Stimulated activated CD4-positive, alpha-beta T cell treated with anti-CD3 and anti-CD28 coated beads, Interleukin-15, amount 100 ng/mL, for 1 hour (primary cell): Measurements from ENCODE around the gene KCNMA1.

Experiments
- DNase-seq, 2 donors: peaks; one replicate each; pipeline ENCODE4 v3.0.0-alpha.2; 2020; ENCODE audit warnings: low read depth in 1 of 2, low spot score in 1 of 2

KCNMA1 gene

DNA sequence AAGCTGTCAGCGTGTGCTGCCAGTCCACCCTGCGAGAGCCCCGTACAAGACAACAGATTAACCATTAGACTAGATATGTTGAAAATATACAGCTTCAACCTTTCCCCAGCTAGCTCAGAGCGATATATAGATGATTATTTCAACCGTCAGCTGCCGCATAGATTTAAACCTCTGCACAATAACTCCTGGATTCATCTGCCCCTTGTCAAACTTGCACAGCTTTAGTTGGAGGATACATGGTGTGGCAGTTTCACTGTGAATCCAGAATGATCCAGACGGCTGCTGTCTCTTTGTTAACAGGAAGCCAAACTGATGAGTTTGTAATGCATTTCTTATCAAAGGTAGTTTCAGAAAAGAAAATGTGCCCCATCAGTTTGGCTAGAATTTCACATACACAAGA is 659.7 kb downstream of the KCNMA1 start:
- no peak for DNase-seq

DNA sequence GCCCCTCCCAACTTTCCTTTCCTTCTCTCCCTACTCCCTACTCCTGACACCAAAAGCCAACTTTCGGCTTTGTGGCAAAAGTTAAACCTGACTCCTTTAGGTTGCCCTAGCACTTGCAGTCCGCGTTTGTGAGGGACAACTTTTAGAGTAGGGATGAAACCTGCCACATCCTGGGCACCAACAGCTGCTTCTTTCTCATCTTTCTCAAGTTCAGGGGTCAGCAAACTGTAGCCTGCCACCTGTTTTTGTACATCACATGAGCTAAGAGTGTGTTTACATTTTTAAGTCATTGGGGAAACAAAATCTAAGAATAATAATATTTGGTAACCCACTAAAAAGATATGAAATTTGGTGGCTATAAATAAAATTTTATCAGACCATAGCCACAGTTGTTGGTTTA is 660.6 kb downstream of the KCNMA1 start:
- no peak for DNase-seq

DNA sequence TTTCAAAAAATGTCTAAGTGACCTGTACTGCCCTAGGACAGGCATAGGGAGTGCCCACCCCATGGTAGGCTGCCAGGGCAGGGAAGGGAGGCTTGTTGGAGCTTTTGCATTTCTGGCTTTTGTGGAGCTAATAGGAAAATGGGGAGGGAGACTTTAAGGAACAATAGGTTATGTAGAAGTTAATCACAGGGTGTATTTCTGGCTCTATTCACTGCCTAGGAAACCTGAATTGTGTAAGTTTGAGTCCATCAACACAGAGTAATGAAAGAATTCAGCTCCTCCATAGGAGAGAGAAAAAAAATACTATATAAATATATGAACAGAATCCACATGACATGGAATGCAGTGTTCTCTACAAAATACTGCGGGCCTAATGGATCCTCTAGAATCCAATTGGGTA is 661.5 kb downstream of the KCNMA1 start:
- no peak for DNase-seq

DNA sequence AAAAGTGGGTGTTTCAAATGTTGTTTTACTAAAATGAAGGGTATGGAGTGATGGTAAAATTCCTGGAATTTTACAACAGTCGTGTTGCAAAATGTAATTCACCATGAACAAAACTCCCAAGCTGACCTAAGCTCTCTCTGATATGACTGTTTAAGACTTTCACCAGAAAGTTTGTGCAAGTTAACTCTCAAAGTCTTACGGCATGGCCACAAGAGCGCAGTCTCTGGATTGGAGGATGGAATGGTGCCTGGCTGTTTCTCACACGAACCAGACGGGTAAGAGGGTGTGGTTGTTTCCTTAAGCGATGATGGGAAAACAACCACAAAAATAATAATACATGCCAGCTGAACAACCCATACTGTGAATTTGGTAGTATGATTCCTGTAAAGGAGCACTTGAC is 662.5 kb downstream of the KCNMA1 start:
- no peak for DNase-seq

DNA sequence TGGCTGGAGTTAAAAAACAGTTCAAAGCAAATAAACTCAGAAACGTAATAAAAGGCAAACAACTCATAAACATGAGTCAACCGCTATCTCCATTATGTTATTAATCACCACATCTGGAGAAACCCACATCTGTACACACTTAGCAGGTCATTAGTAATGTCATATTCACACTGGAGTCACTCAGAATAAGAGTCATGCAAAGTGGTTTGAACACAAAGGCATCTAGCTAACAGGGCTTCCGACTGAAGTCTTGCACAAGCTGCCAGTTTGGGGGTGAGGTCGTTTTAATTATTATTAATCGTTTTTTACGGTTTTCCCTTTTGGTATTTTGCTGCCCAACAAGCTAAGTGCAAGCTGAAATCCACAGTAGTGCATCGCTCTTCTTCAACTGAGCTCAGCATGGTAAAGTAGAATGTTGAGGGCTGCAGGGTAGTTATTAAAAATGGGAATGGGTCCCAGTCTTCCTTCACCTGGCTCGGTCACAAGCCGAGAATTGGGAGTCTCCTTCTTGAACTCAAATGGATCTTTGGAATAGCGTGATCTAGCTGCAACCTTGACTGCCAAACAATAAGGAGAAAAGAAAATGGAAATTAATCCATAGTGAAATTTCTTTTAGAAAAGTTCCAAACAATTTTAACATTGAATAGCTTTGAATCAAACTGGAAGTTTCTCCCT is 663.5 kb downstream of the KCNMA1 start:
- no peak for DNase-seq

DNA sequence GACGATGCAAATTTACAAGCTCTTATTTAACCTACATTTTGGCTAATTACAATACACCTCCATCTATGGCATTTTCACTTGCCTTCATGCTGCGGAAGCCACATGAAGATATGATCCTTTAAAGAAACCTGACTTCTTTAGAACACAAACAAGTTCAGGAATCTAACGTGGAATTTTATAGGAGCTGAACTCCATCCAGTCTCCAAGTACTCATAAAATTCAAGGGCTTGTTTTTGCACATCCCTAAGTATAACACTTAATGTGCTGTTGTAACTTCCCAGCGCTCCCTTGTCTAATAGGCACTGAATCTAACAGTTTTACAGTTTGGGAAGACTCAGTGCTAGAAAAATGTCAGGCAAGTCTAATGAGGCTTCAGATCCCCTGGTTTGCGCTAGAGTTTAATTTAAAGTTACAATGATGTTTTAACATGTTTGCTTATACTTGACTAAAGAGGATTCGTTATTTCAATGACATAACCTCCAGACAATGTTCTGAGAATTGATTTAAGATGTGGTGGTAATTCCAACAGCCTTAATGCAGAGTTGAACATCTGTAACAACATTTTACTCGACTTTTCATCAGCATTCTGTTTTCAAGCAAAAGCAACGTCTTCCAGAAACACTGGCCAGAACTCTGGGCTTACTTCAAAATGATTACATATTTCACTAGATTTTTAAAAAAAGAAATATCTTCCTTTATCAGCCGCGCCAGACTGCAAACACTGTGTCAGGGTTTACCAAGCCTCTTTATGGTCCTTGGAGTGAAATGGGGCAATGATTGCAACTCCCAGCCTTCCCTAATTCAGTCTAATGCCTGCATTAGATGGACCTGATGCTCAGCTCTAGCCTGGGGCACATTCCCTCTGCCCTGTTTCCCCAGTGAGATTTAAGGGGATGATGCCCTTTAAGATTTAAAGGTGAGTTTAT is 664.3 kb downstream of the KCNMA1 start:
- no peak for DNase-seq

DNA sequence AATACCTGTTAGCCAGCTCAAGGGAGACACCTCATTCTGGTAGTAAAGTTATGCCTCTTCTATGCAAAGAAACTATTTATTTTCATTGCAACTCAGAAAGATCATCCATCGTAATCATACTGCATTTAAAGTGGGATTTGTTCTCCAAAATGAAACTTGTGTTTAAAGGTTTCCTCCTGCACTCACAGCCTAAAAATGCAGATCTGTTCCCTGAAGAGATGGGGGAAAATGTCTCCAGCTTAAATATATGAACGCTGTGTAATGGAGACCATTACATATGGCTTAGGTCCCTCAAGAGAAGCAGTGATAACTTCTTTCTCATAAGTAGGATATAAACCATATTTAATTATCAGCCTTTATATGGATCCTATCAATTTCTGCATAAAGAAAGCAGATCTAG is 665.1 kb downstream of the KCNMA1 start:
- DNase-seq, result no peak

DNA sequence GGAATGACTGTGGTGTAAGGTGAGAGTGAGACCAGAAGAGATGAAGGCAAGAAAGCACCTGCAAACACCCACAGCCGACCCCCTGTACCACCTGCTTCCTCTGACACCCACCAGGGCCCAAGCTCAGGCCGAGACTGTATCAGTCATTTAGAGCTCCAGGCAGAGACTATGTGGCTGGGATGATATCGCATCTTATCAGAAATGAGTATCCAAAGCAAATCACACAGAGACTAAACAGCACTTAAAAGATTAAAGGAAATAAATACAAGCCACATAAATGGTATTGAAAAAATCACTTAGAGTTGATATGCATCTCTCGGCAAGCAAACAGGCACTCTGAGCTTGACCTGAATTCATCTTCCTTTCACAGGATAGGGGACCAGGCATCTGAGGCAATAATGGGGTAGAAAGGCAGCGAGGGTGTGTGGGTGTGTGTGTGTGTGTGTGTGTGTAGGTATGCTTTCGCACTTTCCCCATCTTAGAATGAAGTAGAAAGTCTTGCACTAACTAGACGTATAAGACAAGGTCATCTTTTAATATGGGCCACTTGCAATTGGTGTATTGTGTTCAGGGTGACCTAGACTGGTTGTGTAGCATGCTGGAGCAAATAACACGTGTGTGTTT is 665.9 kb downstream of the KCNMA1 start:
- no peak for DNase-seq

DNA sequence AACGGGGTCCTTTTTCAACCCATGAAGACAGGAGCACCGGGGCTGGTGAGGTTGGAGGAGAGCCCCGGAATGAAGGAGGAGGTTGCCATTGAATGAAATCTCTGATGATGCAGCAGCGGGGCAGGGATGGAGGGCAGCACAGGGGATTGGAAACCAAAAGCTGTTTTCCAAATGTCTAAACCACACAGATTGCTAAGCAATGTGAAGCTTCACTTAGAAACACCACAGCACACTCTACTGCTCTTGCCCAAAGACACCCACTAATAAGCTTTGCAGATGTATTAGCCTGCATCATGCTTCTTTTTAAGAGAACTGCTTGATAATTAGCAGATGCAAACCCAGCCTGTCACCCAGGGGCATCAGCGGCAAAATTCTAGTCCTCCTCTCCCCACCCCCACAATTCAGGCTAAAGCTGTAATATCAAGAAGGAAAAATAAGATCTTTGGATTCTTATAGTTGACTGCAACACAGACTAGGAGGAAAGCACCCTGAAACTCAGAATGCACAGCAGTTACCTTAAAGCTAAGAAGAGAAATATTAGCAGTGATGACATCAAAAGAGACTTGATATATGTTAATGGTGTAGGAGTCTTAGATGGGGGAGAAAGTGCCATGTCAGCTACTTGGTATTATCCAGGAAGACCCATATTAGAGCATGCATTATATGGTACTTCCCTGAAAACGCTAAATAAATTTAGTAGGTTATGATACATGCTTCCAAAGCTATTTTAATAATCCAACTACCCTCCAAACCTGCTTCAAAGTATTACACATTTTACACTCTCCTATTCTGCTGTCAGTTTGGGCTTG is 666.7 kb downstream of the KCNMA1 start:
- DNase-seq, result no peak

DNA sequence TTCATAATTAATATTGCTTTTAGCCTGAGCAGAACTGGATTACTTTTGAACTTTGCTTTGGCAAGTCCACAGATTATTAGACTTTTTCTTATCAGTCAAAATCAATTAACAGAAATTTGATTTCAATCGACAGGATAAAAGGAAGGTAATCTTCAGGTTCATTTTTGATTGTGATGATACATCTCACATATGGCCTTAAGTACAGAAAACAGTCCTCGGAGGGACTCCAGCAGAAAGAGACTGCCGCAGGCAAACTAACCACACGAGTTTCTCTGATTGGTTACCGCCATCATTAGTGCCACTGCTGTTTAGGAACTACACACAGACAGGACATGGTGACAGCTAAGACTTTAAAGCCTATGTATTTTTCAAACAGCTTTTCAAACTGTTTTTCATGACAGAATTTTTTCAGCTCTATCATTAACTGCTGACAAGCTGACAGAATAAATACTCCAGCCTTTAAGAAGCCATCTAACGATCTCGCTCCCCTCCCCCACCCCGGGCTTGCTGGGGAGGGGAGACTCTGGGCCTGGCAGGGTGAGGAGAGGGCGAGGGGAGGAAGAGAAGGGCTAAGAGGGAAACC is 668.2 kb downstream of the KCNMA1 start:
- no peak for DNase-seq

DNA sequence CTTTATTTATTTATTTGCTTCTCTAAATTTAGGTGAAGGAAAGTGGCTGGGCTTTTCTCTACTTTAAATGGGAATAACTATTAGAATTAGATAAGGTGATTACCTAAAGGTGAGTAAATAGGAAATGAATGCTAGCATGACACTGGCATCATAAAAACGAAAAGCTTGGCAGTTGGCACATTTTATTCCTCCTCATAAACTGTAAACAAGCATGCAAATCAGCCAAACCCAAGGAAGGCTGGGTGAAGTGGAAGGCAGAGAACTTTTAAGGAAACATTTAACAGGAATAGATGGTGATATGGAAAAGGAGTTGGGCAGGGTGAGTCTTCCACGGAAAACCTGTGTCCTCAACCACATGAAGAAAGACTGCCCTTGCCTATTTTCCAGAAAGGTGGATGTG is 669.1 kb downstream of the KCNMA1 start:
- DNase-seq, result no peak

DNA sequence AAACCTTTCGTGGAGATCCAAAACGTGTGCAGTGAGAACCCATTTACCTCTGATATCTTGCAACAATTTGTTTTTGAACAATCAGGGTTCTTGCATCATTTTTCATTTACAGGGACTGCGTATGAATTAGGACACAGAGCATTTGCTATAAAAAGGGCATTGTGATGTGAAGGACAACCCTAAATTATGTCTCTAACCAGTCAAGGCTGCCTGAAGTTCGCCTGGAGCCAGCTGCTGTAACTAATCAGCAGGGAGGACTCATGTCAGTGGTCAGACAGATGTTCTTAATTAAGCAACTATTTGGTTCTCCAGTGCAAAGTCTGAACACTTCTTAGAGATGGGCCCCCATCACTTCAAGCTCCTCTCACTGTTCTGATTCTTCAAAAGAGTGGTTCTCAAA is 674.8 kb downstream of the KCNMA1 start:
- DNase-seq, result no peak

DNA sequence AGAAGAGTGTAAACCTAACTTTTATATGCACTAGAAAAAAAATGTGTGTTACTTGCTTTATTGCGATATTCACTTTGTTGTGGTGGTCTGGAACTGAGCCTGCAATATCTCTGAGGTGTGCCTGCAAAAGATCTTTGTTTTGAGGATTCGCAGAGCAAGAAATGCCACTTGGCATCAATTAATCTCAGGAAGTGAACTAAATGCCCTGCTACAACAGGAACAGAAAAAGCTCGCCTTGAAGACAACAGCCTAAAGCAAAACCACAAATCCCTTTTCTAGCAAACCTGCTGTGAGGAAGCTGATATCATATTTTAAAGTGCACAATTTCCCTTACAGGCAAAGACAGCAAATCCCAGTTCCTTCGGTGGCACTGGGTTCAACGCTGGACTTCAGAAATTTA is 675.8 kb downstream of the KCNMA1 start:
- DNase-seq, result no peak

DNA sequence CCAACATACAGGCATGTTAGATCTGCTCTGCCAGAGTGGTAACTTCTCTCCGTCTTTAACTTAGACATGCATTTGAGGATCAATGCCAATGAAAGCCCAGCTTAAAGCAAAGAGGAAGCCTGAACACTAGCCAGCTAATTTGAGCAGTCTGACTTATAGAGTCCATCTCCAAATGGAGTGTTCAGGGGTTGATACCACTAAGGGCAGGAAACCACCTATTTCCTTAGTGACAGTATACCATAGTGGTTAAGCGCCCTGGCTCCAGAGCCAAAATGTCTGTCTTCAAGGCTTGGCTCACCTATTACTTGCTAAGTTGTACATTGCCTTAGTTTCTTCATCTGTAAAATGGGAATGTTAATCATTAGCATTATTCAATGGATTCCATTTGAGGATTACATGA is 678.5 kb downstream of the KCNMA1 start:
- DNase-seq, result no peak

DNA sequence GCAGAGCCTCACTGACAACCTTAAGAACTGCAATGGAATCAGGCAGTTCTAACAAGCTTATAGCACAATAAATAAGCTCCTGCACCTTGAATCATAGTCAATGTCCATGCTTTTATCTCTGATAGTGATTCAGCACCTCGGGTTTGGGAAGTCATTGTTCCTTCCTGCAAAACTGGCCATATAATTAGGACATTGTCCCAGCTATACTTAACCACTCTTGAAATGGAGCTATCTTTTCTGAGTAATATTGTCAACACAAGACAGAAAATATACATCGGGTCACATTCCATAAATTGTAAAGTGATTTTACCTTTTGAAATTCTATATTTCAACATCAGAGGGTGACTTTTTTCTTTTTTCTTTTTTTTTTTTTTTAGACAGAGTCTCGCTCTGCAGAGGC is 682.8 kb downstream of the KCNMA1 start:
- no peak for DNase-seq

DNA sequence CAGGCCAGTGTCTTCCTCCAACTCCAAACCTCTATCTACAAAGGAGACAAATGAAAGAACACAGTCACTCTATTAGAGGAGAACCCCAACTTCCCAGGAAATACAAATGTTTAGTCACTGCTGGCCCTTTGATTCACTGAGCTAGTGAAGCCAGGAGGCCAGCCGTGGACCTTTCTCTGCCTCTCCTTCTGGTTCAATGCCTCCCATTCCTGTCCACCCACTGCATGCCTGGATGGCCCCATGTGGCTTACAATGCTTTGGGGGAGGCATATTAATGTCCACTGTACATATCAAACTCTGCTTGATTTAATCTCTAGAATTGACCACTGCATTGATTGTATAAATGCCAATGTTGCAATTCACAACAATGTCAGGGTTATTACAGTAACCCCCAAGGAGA is 687.3 kb downstream of the KCNMA1 start:
- no peak for DNase-seq

DNA sequence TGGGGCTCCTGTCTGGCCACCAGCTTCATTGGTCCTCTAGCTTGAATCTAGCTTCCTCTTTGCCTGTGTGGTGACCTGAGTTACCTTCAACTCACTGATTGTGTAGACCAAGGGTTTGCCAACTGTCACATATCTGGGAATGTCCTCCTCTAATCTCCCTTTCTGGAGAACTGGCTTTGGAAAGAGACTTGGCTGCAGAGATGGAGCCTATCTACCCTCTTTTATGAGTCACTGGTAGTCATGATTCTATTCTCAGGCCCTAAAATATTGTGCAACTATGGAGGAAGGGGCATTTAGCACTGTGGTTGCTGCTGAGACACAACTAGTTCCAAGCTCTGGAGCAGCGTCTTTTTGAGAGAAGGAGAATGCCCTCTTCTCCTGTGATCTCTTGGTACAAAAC is 691.3 kb downstream of the KCNMA1 start:
- DNase-seq, result no peak

DNA sequence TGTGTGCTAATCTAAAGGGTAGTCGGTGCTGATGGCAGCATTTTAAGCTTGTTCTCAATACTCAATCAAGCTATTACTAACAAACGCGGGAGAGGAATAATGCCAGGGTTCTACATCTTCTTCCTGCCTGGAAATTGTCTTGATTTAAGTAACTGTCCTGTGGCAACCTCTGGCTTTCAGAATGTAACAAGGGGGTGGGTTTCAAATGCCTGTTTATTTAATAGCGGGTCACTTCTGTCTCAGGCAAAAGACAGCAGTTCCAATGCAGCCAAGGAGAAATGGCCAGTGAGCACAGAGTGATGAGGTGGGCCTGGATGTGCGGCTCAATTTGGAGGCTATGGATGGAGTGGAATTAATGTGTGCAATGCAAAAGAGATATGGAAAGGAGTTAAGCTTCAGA is 692.4 kb downstream of the KCNMA1 start:
- DNase-seq, result no peak

DNA sequence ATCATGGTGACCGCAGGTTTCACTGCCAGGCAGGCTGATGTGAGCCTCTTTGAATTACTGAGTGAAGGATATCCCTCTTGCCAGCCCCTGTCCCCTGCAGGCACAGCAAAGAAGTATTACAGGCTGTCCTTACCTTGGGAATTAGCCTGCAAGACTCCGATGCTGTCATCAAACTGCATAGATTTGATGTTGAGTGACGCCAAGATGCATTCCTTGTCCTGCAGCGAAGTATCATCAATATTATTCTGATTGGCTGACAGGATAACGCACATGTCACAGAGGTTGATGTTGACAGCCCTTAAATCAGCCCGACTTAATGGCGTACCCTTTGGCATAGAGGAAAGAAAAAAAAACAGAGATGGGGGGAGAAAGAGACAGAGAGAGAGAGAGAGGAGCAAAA is 693.0 kb downstream of the KCNMA1 start:
- DNase-seq, result no peak

DNA sequence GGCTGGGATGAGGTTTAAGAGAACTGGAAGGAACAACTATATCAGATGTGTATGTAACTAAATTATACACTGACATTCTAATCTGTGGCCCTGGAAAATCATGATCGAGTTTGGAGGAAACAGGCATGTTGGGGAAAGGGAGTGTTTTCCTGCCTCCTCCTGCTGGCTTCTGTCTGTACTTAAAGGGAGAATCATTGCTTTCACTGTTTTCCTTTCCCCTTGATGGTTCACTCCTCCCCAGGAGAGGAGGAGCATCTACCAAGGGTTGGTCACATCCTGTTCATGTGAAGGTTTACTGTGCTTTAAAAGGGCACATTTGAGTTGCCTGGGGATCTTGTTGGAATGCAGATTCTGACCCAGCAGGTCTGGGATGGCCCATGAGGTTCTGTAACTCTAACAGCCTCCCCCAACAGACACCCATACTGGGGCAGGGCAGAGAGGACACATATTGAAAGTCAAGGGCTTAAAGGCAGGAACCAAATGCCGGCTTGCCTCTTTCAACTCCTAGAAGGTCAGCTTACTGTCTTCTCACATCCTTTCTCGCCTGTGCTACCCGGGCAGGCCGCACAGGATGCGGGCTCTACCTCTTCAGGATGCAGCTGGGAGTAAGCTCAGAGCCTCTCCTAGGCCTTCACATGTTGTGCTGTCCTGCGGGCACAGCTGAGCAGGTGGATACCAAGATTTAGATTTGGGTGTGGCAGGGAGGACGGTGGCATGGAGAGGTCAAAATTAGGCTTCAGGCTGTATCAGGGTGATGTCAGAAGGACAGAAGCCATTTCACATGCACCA is 694.8 kb downstream of the KCNMA1 start:
- no peak for DNase-seq
